NCI-H460 (cell line): ENCODE measurements around the gene ACY1. TPM values are rescaled to one million over a fixed set of nuclear protein-coding genes. Genes with fewer than 3 reads are reported as not detected.

Experiments
- small RNA-seq, 2 experiments: library from RNA; depleted of rRNA; stranded (forward); fragments of <200 nt; gene quantifications; one replicate each; pipeline ENCODE3, GENCODE V24; 2014
- total RNA-seq: library from RNA; depleted of rRNA; stranded (reverse); fragments of >200 nt; shearing (Covaris generic); gene quantifications from 2 replicates; pipeline ENCODE4 v1.2.3, GENCODE V29; 2014; rRNA removed

ACY1 gene
- total RNA-seq, 1 experiment from 2014 or later, result 38.8 TPM

Small RNAs within 50 kb of the gene (small RNA-seq; reads per million reads assigned to genes)
- 0 reads per million in 2 experiments for gene AC115284.1

Other genes with a start within 250 kb of the ACY1 start
- gene IQCF6, start 204.3 kb upstream of the ACY1 start, total RNA-seq, result not detected in 2 replicates
- not detected in 2 replicates for gene IQCF2, start 121.9 kb upstream of the ACY1 start, total RNA-seq
- gene IQCF5, start 107.9 kb upstream of the ACY1 start, total RNA-seq, result not detected in 2 replicates
- not detected in 2 replicates for gene IQCF1, start 80.2 kb upstream of the ACY1 start, total RNA-seq
- gene RRP9, start 41.6 kb upstream of the ACY1 start, total RNA-seq, result 29.7 and 32.2 TPM in 2 replicates
- 13.1 and 15.5 TPM in 2 replicates for gene PARP3, start 41.2 kb upstream of the ACY1 start, total RNA-seq
- gene GPR62, start 28.2 kb upstream of the ACY1 start, total RNA-seq, result not detected in 2 replicates
- 7.5 and 10.9 TPM in 2 replicates for gene PCBP4, start 16.1 kb upstream of the ACY1 start, total RNA-seq
- gene ABHD14B, start 9.5 kb upstream of the ACY1 start, total RNA-seq, result 52.2 and 58.3 TPM in 2 replicates
- 5.4 and 8.2 TPM in 2 replicates for gene ABHD14A, start 8.5 kb upstream of the ACY1 start, total RNA-seq
- 1,557 and 1,701 TPM in 2 replicates for gene RPL29, start 12.4 kb downstream of the ACY1 start, total RNA-seq
- gene DUSP7, start 73.0 kb downstream of the ACY1 start, total RNA-seq, result 10.9 and 11.3 TPM in 2 replicates
- 10.7 and 11.0 TPM in 2 replicates for gene POC1A, start 170.9 kb downstream of the ACY1 start, total RNA-seq
- 54.6 and 56.3 TPM in 2 replicates for gene ALAS1, start 214.6 kb downstream of the ACY1 start, total RNA-seq
- gene TLR9, start 242.1 kb downstream of the ACY1 start, total RNA-seq, result not detected in 2 replicates